ENCODE data around the gene ZFYVE9.

The ZFYVE9 gene

DNA sequence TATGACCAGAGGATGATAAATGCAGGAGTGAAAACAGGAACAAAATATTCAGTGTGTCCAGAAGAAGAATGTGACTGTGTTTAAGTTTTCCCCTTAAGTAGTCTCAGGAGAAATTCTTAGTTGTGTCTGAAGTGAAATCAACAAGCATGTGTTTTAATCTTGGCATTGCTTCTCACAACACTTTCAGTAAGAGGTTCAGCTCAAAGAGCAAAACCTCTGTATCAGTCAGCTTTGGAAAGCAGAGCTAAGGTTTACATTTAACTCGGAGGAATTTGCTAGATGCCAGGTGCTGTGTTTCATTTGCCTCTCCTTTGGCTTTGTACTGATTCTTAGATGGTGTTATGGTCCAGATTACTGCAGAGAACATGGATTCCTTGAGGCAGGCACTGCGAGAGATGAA lies 195.6 kb downstream of the ZFYVE9 start:
- DNase-seq (ENCODE audit: low read depth): no peak

- DNase-seq (ENCODE audit: low read depth): no peak
These were observed 199.9 kb downstream of the ZFYVE9 start for GRCh38 chr1:52341655-52342260.

DNA sequence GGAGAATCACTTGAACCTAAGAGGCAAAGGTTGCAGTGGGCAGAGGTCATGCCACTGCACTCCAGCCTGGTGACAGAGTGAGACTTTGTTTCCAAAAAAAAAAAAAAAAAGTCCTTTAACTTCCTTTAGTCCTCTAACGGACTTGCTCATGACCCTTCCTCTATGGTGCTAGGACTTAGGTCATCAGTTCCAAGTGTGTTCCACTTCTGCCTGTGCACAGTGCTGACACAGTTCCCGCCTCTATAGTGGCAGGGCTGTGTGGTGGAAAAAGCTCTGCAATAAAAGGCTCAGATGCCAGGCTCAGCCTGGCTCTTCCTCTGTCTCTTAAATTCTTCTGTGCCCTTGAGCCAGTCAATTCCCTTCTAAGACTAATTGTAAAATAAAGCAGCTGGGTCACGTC lies 202.1 kb downstream of the ZFYVE9 start:
- no peak for DNase-seq (ENCODE audit: low read depth)

- DNase-seq (ENCODE audit: low read depth): no peak
These were observed 203.4 kb downstream of the ZFYVE9 start for GRCh38 chr1:52345252-52345651.

DNA sequence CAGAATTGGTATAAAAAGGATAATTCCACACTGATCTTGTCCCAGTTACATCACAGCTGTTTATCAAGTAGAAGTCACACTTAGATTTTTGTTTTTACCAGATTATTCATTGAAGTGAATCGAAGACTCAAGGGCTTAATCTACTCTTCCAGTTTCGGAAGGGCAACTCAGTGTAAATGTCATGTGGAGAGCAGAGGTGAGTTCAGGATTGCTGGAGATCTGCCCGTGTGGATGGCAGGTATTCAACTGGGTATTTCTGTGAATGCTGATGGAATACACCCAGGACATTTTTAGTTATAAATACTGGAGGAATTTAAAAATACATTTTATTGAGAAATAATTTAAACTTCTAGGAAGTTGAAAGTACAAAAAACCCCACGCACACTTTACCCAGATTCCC lies 204.8 kb downstream of the ZFYVE9 start:
- DNase-seq (ENCODE audit: low read depth): no peak

DNA sequence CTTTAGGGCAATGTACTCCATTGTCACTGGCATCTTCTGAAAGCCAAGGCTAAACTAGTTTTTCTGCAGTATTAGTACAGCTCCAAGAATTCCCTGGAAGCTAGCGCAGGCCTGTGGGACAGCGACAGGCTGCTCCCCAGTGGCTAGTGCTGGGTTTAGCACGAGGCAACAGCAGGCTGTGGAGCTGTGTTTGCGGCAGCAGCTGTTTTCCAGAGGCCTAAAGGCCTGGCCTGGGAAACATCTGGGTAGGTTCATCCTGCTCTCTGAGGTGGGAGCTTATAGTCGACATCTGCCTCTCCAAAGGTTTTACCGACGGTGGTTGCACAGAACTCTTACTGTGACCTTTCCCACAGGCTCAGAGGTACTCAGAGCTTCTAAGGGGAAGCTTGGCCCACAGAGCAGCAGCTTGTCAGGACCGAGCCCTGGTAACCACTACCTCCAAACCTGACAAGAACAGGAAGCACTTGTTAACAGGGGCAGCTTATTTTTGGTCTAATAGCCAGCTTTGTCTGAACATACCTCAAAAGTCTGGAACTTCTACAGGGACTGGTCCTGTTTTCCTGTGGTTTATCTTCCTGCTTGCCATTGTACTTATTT lies 206.9 kb downstream of the ZFYVE9 start:
- peak; percentile 15 for DNase-seq (ENCODE audit: low read depth)

DNA sequence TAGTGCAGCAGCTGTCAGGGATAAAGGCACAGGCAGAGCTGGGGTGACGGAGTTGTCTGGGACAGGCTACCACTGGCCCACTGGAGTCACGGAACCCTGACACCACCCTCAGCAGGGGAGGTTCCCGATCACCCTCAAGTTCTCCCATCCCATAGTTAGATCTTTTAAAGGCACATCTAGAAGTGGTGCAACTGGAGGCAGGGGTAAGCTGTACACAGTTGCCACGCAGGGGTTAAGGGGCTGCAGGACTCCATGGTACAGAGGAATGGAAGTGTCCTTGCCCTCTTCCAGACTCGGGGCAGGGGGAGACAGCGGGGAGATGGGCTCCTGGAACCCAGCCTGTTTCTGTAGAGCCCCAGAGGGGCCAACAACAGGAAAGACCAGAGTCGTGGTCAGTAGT lies 210.8 kb downstream of the ZFYVE9 start:
- no peak for DNase-seq (ENCODE audit: low read depth)

- no peak for DNase-seq (ENCODE audit: low read depth)
These were observed 213.5 kb downstream of the ZFYVE9 start for GRCh38 chr1:52355436-52355835.

DNA sequence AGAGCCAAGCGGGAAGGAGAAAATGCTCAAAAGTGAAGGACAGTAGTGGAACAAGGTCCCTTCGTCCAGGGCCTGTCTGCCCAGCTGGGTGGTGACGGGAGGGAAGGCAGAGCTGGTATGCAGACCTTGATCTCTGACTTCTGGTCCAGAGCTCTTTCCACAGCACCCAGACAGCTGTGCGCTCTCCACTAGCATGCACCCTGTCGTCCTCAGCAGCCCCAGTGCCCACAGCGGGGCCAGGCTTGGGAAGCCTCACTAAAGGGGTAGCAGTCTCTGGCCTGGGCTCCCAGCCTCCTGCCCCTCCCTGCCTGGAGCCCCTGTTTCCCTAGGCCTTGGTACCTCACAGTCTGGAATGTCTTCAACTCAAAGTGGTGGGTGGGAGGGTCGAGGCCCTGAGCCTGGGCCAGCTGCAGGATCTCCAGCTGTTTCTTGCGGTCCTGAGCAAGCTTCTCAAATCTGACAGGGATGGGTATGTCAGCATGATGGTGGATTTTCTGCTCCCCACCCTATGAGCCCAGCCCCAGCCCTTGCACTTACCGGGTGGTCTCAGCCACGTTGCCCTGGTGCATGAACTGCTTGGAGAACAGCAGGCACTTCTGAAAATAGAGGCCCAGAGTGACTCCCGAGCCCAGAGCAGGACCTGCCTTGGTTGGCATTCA lies 214.1 kb downstream of the ZFYVE9 start:
- no peak for DNase-seq (ENCODE audit: low read depth)

GRCh38 chr1:52356818-52357355 lies 215.0 kb downstream of the ZFYVE9 start:
- no peak for DNase-seq (ENCODE audit: low read depth)

GRCh38 chr1:52357397-52357796 lies 215.5 kb downstream of the ZFYVE9 start:
- DNase-seq (ENCODE audit: low read depth): no peak

DNA sequence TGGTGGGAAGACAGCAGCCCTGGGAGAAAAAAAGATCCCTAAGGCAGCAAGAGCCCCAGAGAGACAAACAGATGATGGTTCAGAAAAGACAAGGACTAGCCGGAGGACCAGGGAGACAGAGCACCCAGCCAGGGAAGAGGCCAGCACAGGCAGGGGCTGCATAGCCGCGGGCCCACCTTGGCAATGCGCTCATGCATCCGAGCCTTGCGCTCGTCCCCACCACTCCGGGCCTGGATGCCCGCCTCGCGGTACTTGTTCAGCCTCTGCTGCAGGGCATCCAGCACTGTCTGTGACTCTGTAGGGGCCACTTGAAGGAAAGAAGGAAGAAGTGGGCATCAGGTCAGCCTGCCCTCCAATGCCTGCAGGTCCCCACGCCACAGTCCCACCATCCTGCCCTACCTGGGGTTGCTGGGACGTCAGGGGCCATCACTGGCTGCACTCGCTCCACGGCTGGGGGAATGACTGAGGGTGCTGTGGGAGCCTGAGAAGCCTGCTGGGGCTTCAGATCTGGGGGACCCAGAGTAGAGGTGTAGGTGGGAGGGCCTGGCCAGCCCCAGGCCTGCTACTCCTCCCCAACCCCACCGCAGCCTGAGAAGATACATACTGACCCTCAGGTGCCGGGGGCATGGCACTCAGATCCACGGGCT lies 217.1 kb downstream of the ZFYVE9 start:
- DNase-seq (ENCODE audit: low read depth): no peak

DNA sequence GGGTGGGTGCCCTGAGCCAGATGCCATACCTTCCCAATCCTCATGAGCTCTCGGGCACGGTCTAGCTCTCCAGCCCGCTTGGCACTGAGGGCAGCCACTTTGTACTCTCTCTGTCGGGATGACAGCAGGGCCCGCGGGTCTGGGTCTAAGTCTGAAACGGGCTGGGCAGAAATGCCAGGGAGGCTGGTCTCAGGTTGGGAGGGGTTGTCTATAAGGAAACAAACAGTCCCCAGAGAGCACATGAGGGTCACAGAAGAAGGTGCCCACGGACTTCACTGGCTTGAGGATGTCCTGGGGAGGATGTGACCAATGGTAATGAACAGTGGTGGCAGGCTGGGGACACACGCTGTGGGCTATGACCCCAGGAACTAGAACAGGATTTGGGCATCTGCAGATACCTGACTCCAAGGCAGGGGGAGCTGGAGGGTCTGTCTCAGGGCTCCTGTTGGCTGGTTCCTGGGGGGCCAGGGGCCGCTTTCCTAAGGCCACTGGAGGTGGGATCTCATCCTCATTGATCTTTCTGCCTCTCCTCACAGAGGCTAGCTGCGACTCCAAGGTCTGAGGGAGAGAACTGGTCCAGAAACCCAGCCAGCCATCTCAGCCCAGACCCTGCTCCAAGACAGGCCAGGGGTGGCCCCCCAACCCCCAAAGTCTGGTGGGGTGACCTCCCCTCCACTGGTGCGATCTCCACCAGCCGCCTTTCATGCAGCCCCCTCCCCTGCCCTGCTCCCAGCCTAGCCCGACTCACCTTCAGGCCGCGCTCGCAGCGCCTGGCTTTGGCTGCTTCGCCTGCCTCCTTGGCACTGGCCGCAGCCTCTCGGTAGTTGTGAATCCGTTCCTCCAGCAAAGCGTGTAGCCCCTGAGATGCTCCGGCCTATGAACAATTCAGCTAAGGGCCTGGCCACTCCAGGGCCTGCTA lies 218.0 kb downstream of the ZFYVE9 start:
- DNase-seq (ENCODE audit: low read depth): no peak

- DNase-seq (ENCODE audit: low read depth): no peak
These were observed 218.7 kb downstream of the ZFYVE9 start for GRCh38 chr1:52360595-52360968.

GRCh38 chr1:52364235-52364839 lies 222.4 kb downstream of the ZFYVE9 start:
- DNase-seq (ENCODE audit: low read depth): no peak

DNA sequence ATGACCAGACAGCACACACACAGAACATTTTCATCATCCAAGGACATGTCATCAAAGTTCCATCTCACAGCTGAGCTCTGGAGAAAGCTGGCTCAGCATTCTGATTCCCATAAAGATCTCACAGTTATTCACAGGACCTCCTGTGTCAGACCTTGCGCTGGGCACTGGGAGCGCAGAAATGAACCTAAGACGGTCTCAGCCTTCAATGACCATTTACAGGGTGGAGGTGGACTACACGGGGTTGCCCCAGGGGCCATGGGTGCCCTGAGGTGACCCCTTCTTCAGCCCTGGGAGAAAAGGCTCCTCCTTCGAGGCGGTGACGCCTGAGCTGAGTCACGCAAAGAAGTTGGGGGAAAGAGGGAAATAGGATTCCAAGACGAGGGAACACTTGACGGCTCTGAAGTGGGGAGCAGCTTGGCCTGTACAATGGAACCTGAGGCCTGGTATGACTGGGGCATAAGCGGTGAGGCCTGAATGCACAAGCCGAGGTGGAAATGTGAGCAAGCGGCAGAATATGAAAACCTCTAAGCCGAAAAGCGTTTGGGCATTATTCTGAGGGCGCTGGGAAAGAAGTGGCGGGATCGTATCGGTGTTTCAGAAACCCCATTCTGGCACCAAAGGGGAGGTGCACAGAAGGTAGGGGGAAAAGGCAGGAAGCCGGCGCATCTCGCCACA lies 223.3 kb downstream of the ZFYVE9 start:
- peak; percentile 50 for DNase-seq (ENCODE audit: low read depth)

- DNase-seq (ENCODE audit: low read depth): peak; percentile 91
These were observed 224.0 kb downstream of the ZFYVE9 start, which contains the start of gene CC2D1B for GRCh38 chr1:52365746-52366516. TSS of gene CC2D1B (minus strand) at chr1:52366205. CDS start at chr1:52364620, 1,585 bp downstream.

- DNase-seq (ENCODE audit: low read depth): no peak
These were observed 224.6 kb downstream of the ZFYVE9 start for GRCh38 chr1:52366517-52366827.

DNA sequence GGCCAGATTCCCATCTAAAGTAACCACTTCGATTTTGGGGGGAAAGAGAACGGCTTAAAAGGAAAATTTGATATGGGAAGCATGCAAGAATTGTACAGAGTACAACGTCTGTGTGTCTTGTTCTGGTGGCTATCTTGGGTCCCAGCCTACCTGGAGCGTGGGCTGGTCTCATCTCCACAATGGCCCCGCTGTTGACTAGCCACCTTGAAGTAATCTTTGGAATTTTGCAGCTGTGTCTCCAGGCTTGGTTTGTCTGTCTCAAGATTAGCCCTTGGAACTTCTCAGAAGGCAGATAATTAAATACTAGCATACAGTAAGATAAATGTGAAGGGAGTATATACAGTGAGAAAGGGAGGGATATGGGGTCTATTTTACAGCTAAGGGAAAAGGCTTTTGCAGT lies 225.4 kb downstream of the ZFYVE9 start:
- no peak for DNase-seq (ENCODE audit: low read depth)
